SK-N-SH treated with all-trans-retinoic acid at 6 μM for 48 hours (cell line): ENCODE data around the gene DPPA2.

Experiments
- ATAC-seq: fragments of 200-7000 bp; cut with Tn5 transposase; 3 replicates; pipeline ENCODE4 v1.9.1; 2020; ENCODE audit warnings: mild to moderate bottlenecking, moderate library complexity
- ARNTL ChIP-seq: fragments of 450-650 bp; formaldehyde crosslinking; IDR thresholded peaks from 2 replicates; pipeline ENCODE4 v1.5.0; 2020; ENCODE audit warnings: low read depth, mild to moderate bottlenecking, moderate library complexity, borderline replicate concordance
- BACH2 ChIP-seq: fragments of 250-450 bp; sonication (Bioruptor Pico); IDR thresholded peaks from 2 replicates; pipeline ENCODE4 v1.9.0; 2021; ENCODE audit warnings: mild to moderate bottlenecking, borderline replicate concordance
- CSDC2 ChIP-seq: fragments of 250-450 bp; sonication (Bioruptor Pico); IDR thresholded peaks from 2 replicates; pipeline ENCODE4 v1.5.0; 2020; ENCODE audit warnings: mild to moderate bottlenecking, moderate library complexity
- ESRRG ChIP-seq: fragments of 250-450 bp; sonication (Bioruptor Pico); IDR thresholded peaks from 2 replicates; pipeline ENCODE4 v1.6.1; 2021; ENCODE audit warnings: mild to moderate bottlenecking
- GLIS3 ChIP-seq: fragments of 250-450 bp; sonication (Bioruptor Pico); IDR thresholded peaks from 2 replicates; pipeline ENCODE4 v1.5.0; 2020; ENCODE audit warnings: mild to moderate bottlenecking, moderate library complexity
- ISL1 ChIP-seq: fragments of 250-450 bp; sonication (Bioruptor Pico); IDR thresholded peaks from 2 replicates; pipeline ENCODE4 v2.1.2; 2022; ENCODE audit warnings: mild to moderate bottlenecking, moderate library complexity
- OSR1 ChIP-seq: fragments of 250-450 bp; sonication (Bioruptor Pico); IDR thresholded peaks from 2 replicates; pipeline ENCODE4 v1.8.0; 2022; ENCODE audit warnings: moderate library complexity, mild to moderate bottlenecking, inconsistent platforms
- PPARA ChIP-seq: fragments of 250-450 bp; sonication (Bioruptor Pico); IDR thresholded peaks from 2 replicates; pipeline ENCODE4 v1.5.0; 2020; ENCODE audit warnings: mild to moderate bottlenecking, borderline replicate concordance
- TCF4 ChIP-seq: fragments of 250-450 bp; sonication (Bioruptor Pico); IDR thresholded peaks from 2 replicates; pipeline ENCODE4 v1.8.0; 2021; ENCODE audit warnings: mild to moderate bottlenecking, moderate library complexity, borderline replicate concordance
- TOX ChIP-seq: fragments of 250-450 bp; sonication (Bioruptor Pico); IDR thresholded peaks from 2 replicates; pipeline ENCODE4 v1.8.0; 2021; ENCODE audit warnings: mild to moderate bottlenecking, moderate library complexity, borderline replicate concordance
- ZC3H10 ChIP-seq: fragments of 250-450 bp; sonication (Bioruptor Pico); IDR thresholded peaks from 2 replicates; pipeline ENCODE4 v1.5.1; 2021; ENCODE audit warnings: mild to moderate bottlenecking, moderate library complexity
- ZFP3 ChIP-seq: fragments of 250-450 bp; sonication (Bioruptor Pico); IDR thresholded peaks from 2 replicates; pipeline ENCODE4 v1.5.0; 2020; ENCODE audit warnings: mild to moderate bottlenecking, moderate library complexity
- ZFP30 ChIP-seq: fragments of 450-650 bp; formaldehyde crosslinking; IDR thresholded peaks from 2 replicates; pipeline ENCODE4 v1.5.0; 2022; ENCODE audit warnings: mild to moderate bottlenecking, moderate library complexity
- ZNF565 ChIP-seq: fragments of 450-650 bp; formaldehyde crosslinking; conservative IDR thresholded peaks from 2 replicates; pipeline ENCODE4 v1.5.0; 2020; ENCODE audit warnings: low read depth, mild to moderate bottlenecking, moderate library complexity
- ZNF70 ChIP-seq: fragments of 450-650 bp; formaldehyde crosslinking; IDR thresholded peaks from 2 replicates; pipeline ENCODE4 v1.5.0; 2020; ENCODE audit warnings: mild to moderate bottlenecking, moderate library complexity
- ZNF8 ChIP-seq: fragments of 450-650 bp; formaldehyde crosslinking; IDR thresholded peaks from 2 replicates; pipeline ENCODE4 v1.5.0; 2020; ENCODE audit warnings: mild to moderate bottlenecking, moderate library complexity
- TF ChIP-seq, protein P1 (sequence below): fragments of 250-450 bp; sonication (Bioruptor Pico); IDR thresholded peaks from 2 replicates; pipeline ENCODE4 v1.8.0; 2021; ENCODE audit warnings: low read depth, mild to moderate bottlenecking, moderate library complexity, borderline replicate concordance
- TF ChIP-seq, protein P2 (sequence below): fragments of 250-450 bp; sonication (Bioruptor Pico); IDR thresholded peaks from 2 replicates; pipeline ENCODE4 v1.5.1; 2020; ENCODE audit warnings: low read depth, mild to moderate bottlenecking, moderate library complexity
- TF ChIP-seq, protein P3 (sequence below): fragments of 250-450 bp; sonication (Bioruptor Pico); IDR thresholded peaks from 2 replicates; pipeline ENCODE4 v1.8.0; 2020; ENCODE audit warnings: mild to moderate bottlenecking, moderate library complexity, borderline replicate concordance
- TF ChIP-seq, protein P4 (sequence below): fragments of 250-450 bp; sonication (Bioruptor Pico); IDR thresholded peaks from 2 replicates; pipeline ENCODE4 v1.5.1; 2021; ENCODE audit warnings: mild to moderate bottlenecking, moderate library complexity

DPPA2 gene

DNA sequence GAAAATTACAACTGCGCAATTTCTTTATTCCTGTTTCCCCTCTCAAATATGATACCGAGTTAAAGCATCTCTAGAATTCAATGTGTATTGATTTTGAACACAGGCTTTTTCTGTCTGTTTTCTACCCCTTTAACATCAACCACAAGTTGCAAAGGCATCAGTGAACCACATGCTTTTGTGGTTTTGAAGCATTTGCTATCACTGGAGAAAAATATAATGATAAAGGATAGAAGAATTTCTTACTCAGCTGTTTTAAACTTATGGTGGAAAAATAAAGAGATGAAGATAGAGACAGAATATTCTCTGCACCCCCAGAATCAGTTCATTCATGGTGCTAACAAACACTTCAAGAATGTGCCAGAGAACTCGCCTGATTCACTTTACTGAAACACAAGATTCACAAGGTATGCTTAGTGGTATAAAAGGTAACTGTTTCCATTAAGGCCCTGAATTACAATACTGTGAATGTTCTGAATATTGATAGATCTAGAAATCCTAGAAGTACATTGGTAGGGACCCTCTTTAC, 30.5 kb upstream of the DPPA2 start (continued):
- TF ChIP-seq, protein P1, sequence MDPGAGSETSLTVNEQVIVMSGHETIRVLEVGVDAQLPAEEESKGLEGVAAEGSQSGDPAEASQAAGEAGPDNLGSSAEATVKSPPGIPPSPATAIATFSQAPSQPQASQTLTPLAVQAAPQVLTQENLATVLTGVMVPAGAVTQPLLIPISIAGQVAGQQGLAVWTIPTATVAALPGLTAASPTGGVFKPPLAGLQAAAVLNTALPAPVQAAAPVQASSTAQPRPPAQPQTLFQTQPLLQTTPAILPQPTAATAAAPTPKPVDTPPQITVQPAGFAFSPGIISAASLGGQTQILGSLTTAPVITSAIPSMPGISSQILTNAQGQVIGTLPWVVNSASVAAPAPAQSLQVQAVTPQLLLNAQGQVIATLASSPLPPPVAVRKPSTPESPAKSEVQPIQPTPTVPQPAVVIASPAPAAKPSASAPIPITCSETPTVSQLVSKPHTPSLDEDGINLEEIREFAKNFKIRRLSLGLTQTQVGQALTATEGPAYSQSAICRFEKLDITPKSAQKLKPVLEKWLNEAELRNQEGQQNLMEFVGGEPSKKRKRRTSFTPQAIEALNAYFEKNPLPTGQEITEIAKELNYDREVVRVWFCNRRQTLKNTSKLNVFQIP, result no peak
- TF ChIP-seq TCF4 (CRISPR knock-in tag), result no peak
- no peak for TF ChIP-seq GLIS3 (CRISPR knock-in tag)
- no peak for TF ChIP-seq PPARA (CRISPR knock-in tag)
- TF ChIP-seq OSR1 (CRISPR knock-in tag), result no peak

DNA sequence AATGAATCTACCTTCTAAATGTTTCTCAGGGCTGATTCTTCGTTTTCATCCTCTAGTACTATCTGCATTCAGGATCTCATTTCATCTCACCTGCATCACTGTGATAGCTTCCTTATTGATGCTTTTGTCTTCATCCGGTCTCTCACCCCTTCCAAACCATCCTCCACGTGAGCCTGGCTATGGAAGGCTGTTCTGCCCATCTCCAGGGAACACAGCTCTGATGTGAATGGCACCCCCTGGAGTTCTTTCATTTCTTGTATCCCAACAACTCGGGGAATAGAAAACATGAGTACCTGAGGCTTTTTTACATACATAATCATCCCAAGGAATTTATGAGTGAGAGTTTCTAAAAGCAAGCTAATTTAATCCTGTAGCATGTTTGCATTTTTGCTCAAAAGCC, 29.8 kb upstream of the DPPA2 start:
- no peak for ATAC-seq
- TF ChIP-seq ZNF70 (CRISPR knock-in tag), result no peak
- TF ChIP-seq ESRRG (CRISPR knock-in tag), result no peak
- TF ChIP-seq CSDC2 (CRISPR knock-in tag), result no peak

DNA sequence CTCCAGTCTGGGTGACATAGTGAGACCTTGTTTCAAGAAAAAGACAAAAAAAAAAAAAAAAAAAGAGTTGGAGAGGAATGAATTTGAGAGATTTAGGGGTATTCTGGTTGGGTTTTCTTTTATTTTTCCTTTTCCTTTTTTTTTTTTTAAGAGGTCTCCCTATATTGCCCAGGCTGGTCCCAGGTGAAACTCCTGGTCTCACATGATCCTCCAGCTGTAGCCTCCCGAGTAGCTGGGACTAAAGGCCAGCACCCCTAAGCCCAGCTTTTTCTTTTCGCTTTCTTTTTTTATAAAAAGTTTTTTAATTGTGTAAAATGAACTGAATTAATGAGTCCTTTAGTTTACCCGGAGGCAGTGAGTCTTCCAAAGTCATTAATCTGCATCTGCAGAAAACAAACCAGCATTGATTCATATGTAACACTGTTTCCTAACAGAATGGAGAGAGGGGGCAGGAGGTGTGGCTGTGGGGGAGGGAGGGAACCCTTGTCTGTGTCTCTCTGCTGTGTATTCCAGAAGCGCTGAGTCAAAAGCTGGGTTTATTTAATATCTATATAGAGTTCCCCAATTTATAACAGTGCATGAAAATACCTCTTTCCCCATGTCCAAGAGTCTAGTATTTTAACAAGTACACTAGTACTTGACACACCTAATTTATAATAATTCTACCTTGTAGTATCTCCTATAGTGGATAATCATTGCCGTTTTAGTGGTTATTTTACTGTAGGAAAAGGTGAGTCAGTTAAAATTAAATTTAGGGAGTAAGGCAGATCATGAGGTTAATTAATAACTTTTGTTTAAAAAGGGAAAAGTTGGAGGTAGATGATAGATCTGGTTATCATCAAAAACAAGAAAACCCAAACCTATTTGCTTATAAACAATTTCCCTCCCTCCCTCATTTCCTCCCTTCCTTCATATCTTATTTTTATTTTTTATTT, 23.7 kb upstream of the DPPA2 start:
- no peak for ATAC-seq
- TF ChIP-seq, protein P2, sequence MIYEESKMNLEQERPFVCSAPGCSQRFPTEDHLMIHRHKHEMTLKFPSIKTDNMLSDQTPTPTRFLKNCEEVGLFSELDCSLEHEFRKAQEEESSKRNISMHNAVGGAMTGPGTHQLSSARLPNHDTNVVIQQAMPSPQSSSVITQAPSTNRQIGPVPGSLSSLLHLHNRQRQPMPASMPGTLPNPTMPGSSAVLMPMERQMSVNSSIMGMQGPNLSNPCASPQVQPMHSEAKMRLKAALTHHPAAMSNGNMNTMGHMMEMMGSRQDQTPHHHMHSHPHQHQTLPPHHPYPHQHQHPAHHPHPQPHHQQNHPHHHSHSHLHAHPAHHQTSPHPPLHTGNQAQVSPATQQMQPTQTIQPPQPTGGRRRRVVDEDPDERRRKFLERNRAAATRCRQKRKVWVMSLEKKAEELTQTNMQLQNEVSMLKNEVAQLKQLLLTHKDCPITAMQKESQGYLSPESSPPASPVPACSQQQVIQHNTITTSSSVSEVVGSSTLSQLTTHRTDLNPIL (CRISPR knock-in tag), result no peak
- TF ChIP-seq, protein P3, sequence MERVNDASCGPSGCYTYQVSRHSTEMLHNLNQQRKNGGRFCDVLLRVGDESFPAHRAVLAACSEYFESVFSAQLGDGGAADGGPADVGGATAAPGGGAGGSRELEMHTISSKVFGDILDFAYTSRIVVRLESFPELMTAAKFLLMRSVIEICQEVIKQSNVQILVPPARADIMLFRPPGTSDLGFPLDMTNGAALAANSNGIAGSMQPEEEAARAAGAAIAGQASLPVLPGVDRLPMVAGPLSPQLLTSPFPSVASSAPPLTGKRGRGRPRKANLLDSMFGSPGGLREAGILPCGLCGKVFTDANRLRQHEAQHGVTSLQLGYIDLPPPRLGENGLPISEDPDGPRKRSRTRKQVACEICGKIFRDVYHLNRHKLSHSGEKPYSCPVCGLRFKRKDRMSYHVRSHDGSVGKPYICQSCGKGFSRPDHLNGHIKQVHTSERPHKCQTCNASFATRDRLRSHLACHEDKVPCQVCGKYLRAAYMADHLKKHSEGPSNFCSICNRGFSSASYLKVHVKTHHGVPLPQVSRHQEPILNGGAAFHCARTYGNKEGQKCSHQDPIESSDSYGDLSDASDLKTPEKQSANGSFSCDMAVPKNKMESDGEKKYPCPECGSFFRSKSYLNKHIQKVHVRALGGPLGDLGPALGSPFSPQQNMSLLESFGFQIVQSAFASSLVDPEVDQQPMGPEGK (CRISPR knock-in tag), result no peak
- TF ChIP-seq ZNF8 (no peak), OSR1 (CRISPR knock-in tag) (no peak), GLIS3 (CRISPR knock-in tag) (no peak), ISL1 (CRISPR knock-in tag) (no peak), ZFP3 (CRISPR knock-in tag) (no peak), ZNF70 (CRISPR knock-in tag) (no peak), ESRRG (CRISPR knock-in tag) (no peak), TOX (no peak), ZC3H10 (CRISPR knock-in tag) (no peak), PPARA (CRISPR knock-in tag) (no peak), BACH2 (CRISPR knock-in tag) (no peak), CSDC2 (CRISPR knock-in tag) (no peak), TCF4 (CRISPR knock-in tag) (no peak), ARNTL (CRISPR knock-in tag) (no peak), ZNF565 (CRISPR knock-in tag) (no peak)
- TF ChIP-seq, protein P1, result no peak
- TF ChIP-seq, protein P4, sequence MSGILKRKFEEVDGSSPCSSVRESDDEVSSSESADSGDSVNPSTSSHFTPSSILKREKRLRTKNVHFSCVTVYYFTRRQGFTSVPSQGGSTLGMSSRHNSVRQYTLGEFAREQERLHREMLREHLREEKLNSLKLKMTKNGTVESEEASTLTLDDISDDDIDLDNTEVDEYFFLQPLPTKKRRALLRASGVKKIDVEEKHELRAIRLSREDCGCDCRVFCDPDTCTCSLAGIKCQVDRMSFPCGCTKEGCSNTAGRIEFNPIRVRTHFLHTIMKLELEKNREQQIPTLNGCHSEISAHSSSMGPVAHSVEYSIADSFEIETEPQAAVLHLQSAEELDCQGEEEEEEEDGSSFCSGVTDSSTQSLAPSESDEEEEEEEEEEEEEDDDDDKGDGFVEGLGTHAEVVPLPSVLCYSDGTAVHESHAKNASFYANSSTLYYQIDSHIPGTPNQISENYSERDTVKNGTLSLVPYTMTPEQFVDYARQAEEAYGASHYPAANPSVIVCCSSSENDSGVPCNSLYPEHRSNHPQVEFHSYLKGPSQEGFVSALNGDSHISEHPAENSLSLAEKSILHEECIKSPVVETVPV (CRISPR knock-in tag), result no peak

DNA sequence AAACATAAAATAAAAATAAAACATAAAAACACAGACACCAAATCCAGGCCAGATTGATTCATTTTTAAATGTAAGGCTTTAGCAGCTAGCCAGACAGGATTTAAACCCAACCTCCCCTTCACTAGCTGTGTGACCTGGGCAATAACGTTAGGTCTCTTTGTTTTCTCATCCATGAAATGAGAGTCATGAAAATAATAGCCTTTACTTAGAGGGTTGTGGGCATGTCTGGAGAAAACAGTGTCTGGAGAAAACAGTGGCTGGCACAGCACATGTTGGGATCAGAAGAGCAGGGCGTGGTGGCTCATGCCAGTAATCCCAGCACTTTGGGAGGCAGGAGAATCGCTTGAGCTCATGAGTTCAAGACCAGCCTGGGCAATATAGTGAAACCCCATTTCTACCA, 22.9 kb upstream of the DPPA2 start:
- ATAC-seq, result no peak

More for the DNA sequence above, 22.9 kb upstream of the DPPA2 start:
- no peak for TF ChIP-seq TOX
- no peak for TF ChIP-seq BACH2 (CRISPR knock-in tag)
- TF ChIP-seq, protein P4 (CRISPR knock-in tag), result no peak
- TF ChIP-seq ARNTL (CRISPR knock-in tag), result no peak
- TF ChIP-seq GLIS3 (CRISPR knock-in tag), result no peak
- no peak for TF ChIP-seq CSDC2 (CRISPR knock-in tag)
- no peak for TF ChIP-seq ZFP30 (CRISPR knock-in tag)
- no peak for TF ChIP-seq ZNF8
- TF ChIP-seq ZFP3 (CRISPR knock-in tag), result no peak
- TF ChIP-seq ZNF565 (CRISPR knock-in tag), result no peak
